IPS-20b (cell line): ENCODE results near the gene LAMC3.

Experiments used
- H3K27ac ChIP-seq: one replicate; pipeline ENCODE4 v1.5.1; 2013; ENCODE audit warnings: low read length
- H3K27me3 ChIP-seq: 2 replicates; pipeline ENCODE4 v1.6.1; 2013; ENCODE audit warnings: mild to moderate bottlenecking, low read length, inconsistent platforms; ENCODE audit not compliant: insufficient read depth
- H3K36me3 ChIP-seq: 2 replicates; pipeline ENCODE4 v1.6.1; 2013; ENCODE audit warnings: low read depth, mild to moderate bottlenecking, inconsistent platforms, low read length, moderate library complexity; ENCODE audit not compliant: insufficient read depth
- H3K4me1 ChIP-seq: 2 replicates; pipeline ENCODE4 v1.6.1; 2013; ENCODE audit warnings: mild to moderate bottlenecking, control low read depth, inconsistent platforms, low read length, moderate library complexity; ENCODE audit not compliant: insufficient read depth
- H3K4me3 ChIP-seq: 2 replicates; pipeline ENCODE4 v1.5.1; 2013; ENCODE audit warnings: mild to moderate bottlenecking, low read length, inconsistent platforms
- H3K9ac ChIP-seq: 2 replicates; pipeline ENCODE4 v1.6.1; 2013; ENCODE audit warnings: low read depth, mild to moderate bottlenecking, inconsistent platforms, low read length, moderate library complexity
- H3K9me3 ChIP-seq: 2 replicates; pipeline ENCODE4 v1.6.1; 2013; ENCODE audit warnings: mild to moderate bottlenecking, low read depth, low read length, inconsistent platforms; ENCODE audit not compliant: insufficient read depth

The LAMC3 gene

DNA sequence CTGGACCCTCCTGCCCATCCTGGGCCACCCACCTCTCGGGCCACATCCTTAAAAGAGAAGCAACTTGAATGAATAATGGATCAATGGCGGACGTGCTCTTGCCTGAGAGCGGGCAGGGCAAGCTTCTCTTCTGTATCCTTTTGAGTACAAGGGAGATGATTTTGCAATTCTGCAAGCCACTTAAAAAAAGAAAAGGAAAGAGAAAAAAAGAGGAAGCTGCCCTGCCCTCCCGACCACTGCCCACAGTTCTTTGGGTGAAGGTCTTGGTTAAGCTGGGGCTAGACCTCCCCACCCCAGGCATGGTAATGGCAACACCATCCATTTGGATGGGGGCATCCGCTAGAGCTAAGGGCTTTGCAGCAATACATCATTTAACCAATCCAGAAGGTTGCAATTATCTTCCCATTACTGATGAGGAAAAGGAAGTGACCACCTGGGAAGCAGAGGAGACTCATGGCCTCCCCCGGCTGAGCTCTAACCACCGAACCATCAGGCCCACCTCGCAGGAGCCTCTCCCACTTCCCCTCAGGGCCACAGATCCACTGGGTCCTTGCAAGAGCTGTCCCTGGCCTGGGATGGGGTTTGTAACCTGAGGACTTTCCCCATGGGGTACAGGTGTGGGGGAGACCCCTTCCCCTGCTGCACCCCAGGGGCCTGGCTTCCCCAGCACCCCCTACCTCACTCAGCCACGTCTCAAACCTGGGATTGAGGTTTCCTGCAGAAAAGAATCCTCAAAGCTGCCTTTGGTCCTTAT, 27.8 kb upstream of the LAMC3 start:
- Histone ChIP-seq H3K4me3 (no peak overlapping the region), H3K36me3 (no peaks in the 10 kb centered on the region), H3K9me3 (no peaks in the 10 kb centered on the region), H3K27ac (no peak overlapping the region), H3K4me1 (no peaks in the 10 kb centered on the region), H3K9ac (no peak overlapping the region), H3K27me3 (no peaks in the 10 kb centered on the region)

DNA sequence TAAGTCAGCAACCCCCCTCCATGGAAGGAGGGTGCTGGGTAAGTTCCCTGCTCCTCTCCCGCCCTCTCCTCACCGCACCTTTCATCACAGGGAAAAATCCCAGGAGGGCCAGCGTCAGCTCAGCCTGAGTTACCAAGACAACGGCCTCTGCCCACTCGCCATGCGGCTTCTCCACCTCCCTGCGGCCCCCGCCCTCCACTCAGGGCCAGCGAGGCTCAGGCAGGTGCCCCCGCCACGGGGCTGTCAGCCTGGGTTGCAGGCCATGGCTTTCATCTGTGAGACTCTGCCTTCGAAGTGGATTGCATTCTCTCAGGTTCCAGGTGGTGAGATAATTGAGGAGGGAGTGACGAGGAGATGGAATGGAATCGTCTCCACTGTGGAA, 27.2 kb upstream of the LAMC3 start:
- no peak overlapping the region for H3K27ac ChIP-seq

GRCh38 chr9:130982636-130983358, 26.2 kb upstream of the LAMC3 start:
- no peaks in the 10 kb centered on the region for H3K27me3 ChIP-seq
- no peak overlapping the region for H3K9ac ChIP-seq
- no peaks in the 10 kb centered on the region for H3K4me1 ChIP-seq
- H3K36me3 ChIP-seq: no peaks in the 10 kb centered on the region
- H3K9me3 ChIP-seq: no peaks in the 10 kb centered on the region
- H3K27ac ChIP-seq: no peak overlapping the region
- no peak overlapping the region for H3K4me3 ChIP-seq

More for the DNA sequence above, 27.2 kb upstream of the LAMC3 start:
- no peaks in the 10 kb centered on the region for H3K36me3 ChIP-seq
- no peak overlapping the region for H3K9ac ChIP-seq
- no peaks in the 10 kb centered on the region for H3K27me3 ChIP-seq
- no peaks in the 10 kb centered on the region for H3K4me1 ChIP-seq
- no peaks in the 10 kb centered on the region for H3K9me3 ChIP-seq
- no peak overlapping the region for H3K4me3 ChIP-seq

GRCh38 chr9:130983359-130983670, 25.7 kb upstream of the LAMC3 start:
- no peak overlapping the region for H3K4me3 ChIP-seq
- no peaks in the 10 kb centered on the region for H3K9me3 ChIP-seq
- H3K27me3 ChIP-seq: no peaks in the 10 kb centered on the region
- no peaks in the 10 kb centered on the region for H3K36me3 ChIP-seq
- no peaks in the 10 kb centered on the region for H3K4me1 ChIP-seq
- no peak overlapping the region for H3K9ac ChIP-seq
- H3K27ac ChIP-seq: no peak overlapping the region

DNA sequence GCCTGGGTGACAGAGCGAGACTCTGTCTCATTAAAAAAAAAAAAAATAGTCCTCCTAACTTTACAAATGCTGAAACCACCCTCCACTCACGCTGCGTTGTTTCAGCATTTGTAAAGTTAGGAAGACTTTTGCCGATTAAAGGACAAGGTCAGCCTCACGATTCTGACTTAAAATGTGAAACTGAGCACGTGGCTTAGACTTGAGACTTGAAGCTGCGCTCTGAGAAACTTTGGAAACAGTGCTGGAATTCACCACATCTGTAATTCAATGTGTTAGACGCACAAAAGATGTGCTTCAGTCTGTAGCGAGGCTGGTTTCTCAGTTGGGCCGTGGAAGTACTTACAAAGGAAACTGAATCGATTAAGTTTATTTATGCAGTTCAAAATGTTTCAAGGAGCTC, 25.0 kb upstream of the LAMC3 start:
- Histone ChIP-seq H3K9ac (no peak overlapping the region), H3K27me3 (no peaks in the 10 kb centered on the region), H3K4me3 (no peak overlapping the region), H3K4me1 (no peaks in the 10 kb centered on the region), H3K27ac (no peak overlapping the region), H3K9me3 (no peaks in the 10 kb centered on the region), H3K36me3 (no peaks in the 10 kb centered on the region)

- Histone ChIP-seq H3K27me3 (no peaks in the 10 kb centered on the region), H3K4me3 (no peak overlapping the region), H3K27ac (no peak overlapping the region), H3K36me3 (no peaks in the 10 kb centered on the region), H3K9ac (no peak overlapping the region), H3K9me3 (no peaks in the 10 kb centered on the region), H3K4me1 (no peaks in the 10 kb centered on the region)
Observed at GRCh38 chr9:130984521-130984920, 24.5 kb upstream of the LAMC3 start.

- Histone ChIP-seq H3K4me1 (no peaks in the 10 kb centered on the region), H3K9me3 (no peaks in the 10 kb centered on the region), H3K4me3 (no peak overlapping the region), H3K27me3 (no peaks in the 10 kb centered on the region), H3K27ac (no peak overlapping the region), H3K36me3 (no peaks in the 10 kb centered on the region), H3K9ac (no peak overlapping the region)
Observed at GRCh38 chr9:130985029-130985428, 23.9 kb upstream of the LAMC3 start.

GRCh38 chr9:130985606-130986162, 23.3 kb upstream of the LAMC3 start:
- Histone ChIP-seq H3K9me3 (no peaks in the 10 kb centered on the region), H3K4me3 (no peak overlapping the region), H3K27me3 (no peaks in the 10 kb centered on the region), H3K27ac (no peak overlapping the region), H3K4me1 (no peaks in the 10 kb centered on the region), H3K36me3 (no peaks in the 10 kb centered on the region), H3K9ac (no peak overlapping the region)

- peaks cover 7% of the 10 kb centered on the region; the same call in 1 of the 2 replicates for H3K4me1 ChIP-seq
- no peak overlapping the region for H3K4me3 ChIP-seq
- H3K27ac ChIP-seq: no peak overlapping the region
- no peaks in the 10 kb centered on the region for H3K9me3 ChIP-seq
- H3K36me3 ChIP-seq: no peaks in the 10 kb centered on the region
- H3K9ac ChIP-seq: no peak overlapping the region
- H3K27me3 ChIP-seq: no peaks in the 10 kb centered on the region
Observed at GRCh38 chr9:130986356-130986965, 22.5 kb upstream of the LAMC3 start.

DNA sequence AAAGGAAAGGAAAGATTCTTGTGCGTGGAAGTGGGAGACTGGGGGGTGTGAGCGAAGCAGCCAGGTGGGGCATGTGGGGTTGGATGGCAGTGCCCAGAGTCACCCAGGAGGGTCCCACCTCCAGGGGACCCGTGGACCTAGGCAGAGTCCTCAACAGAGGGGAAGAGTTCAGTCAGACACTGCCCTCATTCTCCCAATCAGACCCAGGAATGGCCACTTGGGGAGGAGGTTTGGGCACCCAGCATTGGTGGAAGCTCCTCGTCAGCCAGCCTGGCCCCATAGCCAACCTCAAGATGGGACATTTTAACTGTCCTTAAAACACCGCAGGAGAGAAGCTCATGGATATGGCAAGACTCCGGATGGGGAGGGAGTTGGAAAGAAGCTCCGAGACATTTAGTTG, 21.9 kb upstream of the LAMC3 start:
- H3K27me3 ChIP-seq: no peaks in the 10 kb centered on the region
- H3K9me3 ChIP-seq: no peaks in the 10 kb centered on the region

DNA sequence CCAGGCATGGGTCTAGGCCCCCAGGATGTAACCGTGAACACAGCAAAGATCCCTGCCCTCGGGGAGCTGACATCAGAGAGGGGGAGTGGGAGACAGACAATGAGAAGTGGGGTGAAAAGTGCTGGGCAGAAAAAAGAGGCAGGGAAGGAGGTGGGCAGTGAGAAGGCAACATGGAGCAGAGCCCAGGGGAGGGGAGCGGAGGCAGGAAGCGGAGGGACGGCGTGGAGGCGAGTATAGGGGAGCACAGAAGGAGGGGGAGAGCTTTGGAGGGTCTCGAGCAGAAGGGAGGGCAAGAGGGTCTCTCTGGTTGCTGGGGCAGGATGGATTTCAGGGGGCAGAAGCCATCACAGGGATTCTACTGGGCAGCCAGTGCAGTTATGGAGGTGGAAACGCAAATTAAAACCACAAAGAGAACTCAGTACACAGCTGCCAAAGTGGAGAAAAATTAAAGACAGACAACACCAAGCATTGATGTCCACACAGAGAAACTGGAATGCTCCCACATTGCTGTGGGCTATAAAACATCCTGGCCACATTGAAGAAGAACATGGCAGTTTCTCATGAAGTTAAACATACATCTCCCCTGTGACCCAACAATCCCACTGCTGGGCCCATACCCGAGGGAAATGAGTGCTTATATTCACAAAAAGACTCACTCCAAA, 21.1 kb upstream of the LAMC3 start:
- H3K9ac ChIP-seq: no peak overlapping the region
- H3K4me3 ChIP-seq: no peak overlapping the region
- no peaks in the 10 kb centered on the region for H3K36me3 ChIP-seq
- no peaks in the 10 kb centered on the region for H3K27me3 ChIP-seq
- H3K27ac ChIP-seq: no peak overlapping the region
- H3K9me3 ChIP-seq: no peaks in the 10 kb centered on the region
- H3K4me1 ChIP-seq: peaks cover 9% of the 10 kb centered on the region; the same call in 1 of the 2 replicates

More for the DNA sequence above, 21.9 kb upstream of the LAMC3 start:
- no peaks in the 10 kb centered on the region for H3K36me3 ChIP-seq
- H3K4me1 ChIP-seq: peaks cover 9% of the 10 kb centered on the region; the same call in 1 of the 2 replicates
- H3K27ac ChIP-seq: no peak overlapping the region
- no peak overlapping the region for H3K4me3 ChIP-seq
- H3K9ac ChIP-seq: no peak overlapping the region
